ENCODE results near the gene PIP5K1C. TPM values are rescaled to one million over a fixed set of nuclear protein-coding genes. Genes with fewer than 3 reads are reported as not detected.
A peak's percentile ranks its signal among the peaks of the same experiment; 100 is the strongest.

The PIP5K1C gene
- total and polyA plus RNA-seq, 10 of the 15 experiments (the other 5 are each of a cell fraction or from before 2014, with no cell fraction given), result 0.39 to 19.6 (median 5.3) TPM

- WGBS (ENCODE audit: insufficient coverage, insufficient replicate concordance, low lambda C conversion rate, missing lambda C conversion rate), result 73% methylated on average over 23 of the region's 25 CpGs
- Histone ChIP-seq H2AFZ (ENCODE audit: control insufficient read depth, low read depth, low read length) (no peak overlapping the region), H3K4me3 (no peak overlapping the region), H4K20me1 (ENCODE audit: control insufficient read depth, insufficient read depth) (no peaks in the 10 kb centered on the region), H3K27ac (ENCODE audit: control insufficient read depth, insufficient read depth) (no peak overlapping the region), H3K79me2 (ENCODE audit: control insufficient read depth, insufficient read depth, low read length) (peaks cover 18% of the 10 kb centered on the region), H3K36me3 (ENCODE audit: control insufficient read depth in 2 of 2, insufficient read depth in 2 of 2, low read length in 1 of 2) (no peaks in the 10 kb centered on the region; a peak in 1 of 4 replicates), H3K4me1 (ENCODE audit: control insufficient read depth, insufficient read depth, low read length) (peaks cover 11% of the 10 kb centered on the region), H3K4me2 (ENCODE audit: control insufficient read depth, insufficient read depth) (no peak overlapping the region), H3K27me3 (replicated peaks in 1 of 2; ENCODE audit: control insufficient read depth in 2 of 2, insufficient read depth in 2 of 2, low read length in 1 of 2) (no peaks in the 10 kb centered on the region), H3K9me3 (replicated peaks; ENCODE audit: control insufficient read depth, insufficient read depth, low read length) (no peaks in the 10 kb centered on the region; the same call in 2 of the 3 replicates), H3K9ac (ENCODE audit: control insufficient read depth, insufficient read depth, low read length) (no peak overlapping the region)
- POLR2A ChIA-PET, result no interaction called here
- BruUV-seq (replicated peaks), result no TSS peak
- in situ Hi-C loops (cut with MboI), result no loop called here
- intact Hi-C loops (cut with micrococcal nuclease; ENCODE audit: unreplicated experiment), result no loop called here
- TF ChIP-seq GABPA (IDR thresholded peaks at IDR 0.05; ENCODE audit: low read depth) (no peak), DPF2 (IDR thresholded peaks at IDR 0.05) (no peak), HCFC1 (IDR thresholded peaks at IDR 0.05; ENCODE audit: low read length) (no peak), CTCF (IDR thresholded peaks at IDR 0.05 in 2 of 3, conservative IDR thresholded peaks at IDR 0.05 in 1 of 3; ENCODE audit: control insufficient read depth in 2 of 3, extremely low read depth in 1 of 3, insufficient read depth in 1 of 3, low read depth in 3 of 3, low read length in 3 of 3) (peak; percentile 36 to 70 (median 67)), GATAD2B (conservative IDR thresholded peaks at IDR 0.05; ENCODE audit: low read depth) (no peak), E2F8 (IDR thresholded peaks at IDR 0.05; ENCODE audit: low read depth, partially characterized antibody) (no peak)
- CTCF ChIA-PET, result interaction anchor here (0.6 to 1.2 kb wide), 4 partner anchors 10 to 114 kb away, joined by 3 to 5 read pairs (median 3); partner anchors contain the start of gene TJP3
- DNase-seq (ENCODE audit: low read depth, low spot score), result no peak
- RAD21 ChIA-PET (ENCODE audit: unreplicated experiment), result interaction anchor here (0.6 kb wide), 1 partner anchor 651 kb away, joined by 3 read pairs; the partner anchor contains the start of gene MPND
- SMC1A ChIA-PET (ENCODE audit: uncharacterized antibody, unreplicated experiment), result no interaction called here
- FAIRE-seq, result no peak
- ATAC-seq, result peak; percentile 40; the same call in 2 of the 3 replicates
Measured at GRCh38 chr19:3692141-3693024, 7.9 kb downstream of the PIP5K1C start.
